ENCODE data around the gene MYOZ1.

Gene MYOZ1

DNA sequence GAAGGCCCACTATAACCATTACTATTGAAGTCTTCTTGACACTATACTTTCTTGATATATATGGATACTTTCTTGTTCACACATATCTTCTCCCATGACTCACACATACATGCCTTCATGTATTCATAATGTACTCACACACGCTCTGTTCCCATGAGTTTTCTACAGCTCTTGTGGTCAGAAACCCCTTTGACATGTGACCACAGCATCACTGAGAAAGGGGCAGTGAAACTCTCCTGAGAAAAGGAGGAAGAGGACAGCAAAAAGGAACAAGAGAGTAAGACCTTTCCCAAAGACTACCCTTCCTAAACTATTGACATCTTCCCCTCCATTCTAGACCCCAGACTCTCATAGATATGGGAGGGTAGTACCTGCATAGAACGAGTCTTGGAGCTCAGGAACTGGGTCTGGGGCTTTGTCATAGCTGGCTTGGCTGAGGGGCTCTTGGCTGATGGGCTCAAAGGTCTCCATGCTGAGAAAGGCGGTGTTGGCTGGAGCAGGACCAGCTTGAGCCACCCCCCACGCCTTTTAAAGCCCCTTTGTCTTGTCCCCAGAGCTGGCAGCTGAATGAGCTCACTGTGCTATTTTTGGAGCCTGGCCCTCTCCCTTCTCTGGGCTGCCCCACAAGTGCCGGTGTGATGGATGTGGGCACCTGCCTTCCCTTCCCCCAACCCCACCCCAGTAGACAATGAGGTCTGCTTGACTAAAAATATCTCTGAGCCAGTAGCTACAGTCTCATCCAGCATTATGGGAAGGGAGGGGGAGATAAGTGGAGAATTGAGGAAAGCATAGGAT lies 9.5 kb upstream of the MYOZ1 start:
- Mint-ChIP-seq H3K27ac (peak overlapping the region; percentile 9), H3K36me3 (no peaks in the 10 kb centered on the region), H3K4me3 (no peak overlapping the region), H3K9me3 (no peaks in the 10 kb centered on the region), H3K4me1 (no peaks in the 10 kb centered on the region), H3K27me3 (peaks cover 2% of the 10 kb centered on the region)

DNA sequence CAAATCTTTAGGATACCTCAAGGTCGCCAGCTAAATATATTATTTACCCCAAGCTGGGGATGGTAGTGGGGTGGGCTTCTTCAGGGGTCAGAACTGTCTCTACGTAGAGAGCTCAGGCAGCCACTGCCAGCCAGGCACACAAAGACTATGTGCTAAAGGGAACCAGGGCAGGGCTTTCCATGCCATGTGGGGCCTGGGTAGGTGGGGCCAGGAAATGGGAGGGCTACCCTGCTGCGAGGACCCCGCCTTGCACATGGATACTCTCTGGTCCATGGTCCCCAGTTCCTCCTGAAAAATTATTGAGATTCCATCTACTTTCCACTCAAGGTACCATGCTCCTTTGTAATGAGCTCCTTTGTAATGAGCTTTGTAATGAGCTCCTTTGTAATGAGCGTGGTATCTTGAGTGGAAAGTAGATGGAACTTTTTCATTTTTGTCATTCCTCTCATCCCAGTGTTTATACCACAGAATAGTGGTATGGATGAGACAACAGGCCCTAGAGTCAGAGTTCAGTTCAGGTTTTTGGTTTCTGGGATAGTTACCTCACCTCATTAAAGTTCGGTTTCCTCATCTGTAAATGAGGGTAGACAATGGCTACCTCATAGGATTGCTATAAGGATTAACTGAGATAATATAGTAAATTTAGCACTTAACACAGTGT lies 8.7 kb upstream of the MYOZ1 start:
- Mint-ChIP-seq H3K4me1 (no peaks in the 10 kb centered on the region), H3K27ac (no peak overlapping the region), H3K4me3 (no peak overlapping the region), H3K27me3 (peaks cover 4% of the 10 kb centered on the region), H3K9me3 (no peaks in the 10 kb centered on the region), H3K36me3 (no peaks in the 10 kb centered on the region)

DNA sequence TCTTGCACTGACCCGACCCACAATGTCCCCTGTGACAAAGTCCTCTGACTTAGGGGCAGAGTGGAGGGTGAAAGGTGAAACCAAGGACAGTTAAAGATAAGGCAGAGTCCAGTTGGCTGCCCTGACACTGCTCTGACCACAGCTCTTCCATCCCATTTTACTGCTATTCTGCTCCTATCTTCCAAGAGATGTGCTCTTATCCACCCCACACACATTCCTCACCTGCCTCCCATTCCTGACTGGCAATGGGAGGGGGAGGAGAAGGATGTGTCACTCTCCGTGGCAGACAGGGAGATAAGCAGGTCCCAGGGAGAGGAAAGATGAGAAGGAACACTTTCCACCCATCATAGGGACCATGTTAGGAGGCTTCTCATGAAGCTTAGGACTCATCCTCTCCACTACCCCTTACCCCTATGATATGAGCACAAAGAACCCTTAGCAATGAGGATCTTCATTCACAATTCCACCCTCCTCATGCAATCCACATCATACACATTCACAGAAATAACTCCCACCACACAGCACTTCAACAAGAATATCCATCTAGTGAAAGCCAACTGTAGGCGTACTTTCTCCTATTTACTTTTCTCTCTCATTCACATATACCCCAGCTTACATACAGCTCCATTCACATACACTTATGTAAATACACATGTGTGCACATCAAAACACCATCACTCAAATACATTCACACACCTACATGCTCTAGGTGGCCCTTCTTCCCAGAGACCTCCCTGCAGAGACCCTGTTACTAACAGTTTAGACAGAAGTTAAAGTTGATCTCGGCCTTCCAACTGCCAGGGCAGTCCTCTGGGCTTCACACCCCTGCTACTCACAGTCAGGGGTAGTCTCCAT lies 7.9 kb upstream of the MYOZ1 start:
- Mint-ChIP-seq H3K36me3 (no peaks in the 10 kb centered on the region), H3K4me1 (peaks cover 3% of the 10 kb centered on the region), H3K27me3 (peaks cover 4% of the 10 kb centered on the region), H3K4me3 (peak overlapping the region; percentile 1), H3K27ac (no peak overlapping the region), H3K9me3 (no peaks in the 10 kb centered on the region)

DNA sequence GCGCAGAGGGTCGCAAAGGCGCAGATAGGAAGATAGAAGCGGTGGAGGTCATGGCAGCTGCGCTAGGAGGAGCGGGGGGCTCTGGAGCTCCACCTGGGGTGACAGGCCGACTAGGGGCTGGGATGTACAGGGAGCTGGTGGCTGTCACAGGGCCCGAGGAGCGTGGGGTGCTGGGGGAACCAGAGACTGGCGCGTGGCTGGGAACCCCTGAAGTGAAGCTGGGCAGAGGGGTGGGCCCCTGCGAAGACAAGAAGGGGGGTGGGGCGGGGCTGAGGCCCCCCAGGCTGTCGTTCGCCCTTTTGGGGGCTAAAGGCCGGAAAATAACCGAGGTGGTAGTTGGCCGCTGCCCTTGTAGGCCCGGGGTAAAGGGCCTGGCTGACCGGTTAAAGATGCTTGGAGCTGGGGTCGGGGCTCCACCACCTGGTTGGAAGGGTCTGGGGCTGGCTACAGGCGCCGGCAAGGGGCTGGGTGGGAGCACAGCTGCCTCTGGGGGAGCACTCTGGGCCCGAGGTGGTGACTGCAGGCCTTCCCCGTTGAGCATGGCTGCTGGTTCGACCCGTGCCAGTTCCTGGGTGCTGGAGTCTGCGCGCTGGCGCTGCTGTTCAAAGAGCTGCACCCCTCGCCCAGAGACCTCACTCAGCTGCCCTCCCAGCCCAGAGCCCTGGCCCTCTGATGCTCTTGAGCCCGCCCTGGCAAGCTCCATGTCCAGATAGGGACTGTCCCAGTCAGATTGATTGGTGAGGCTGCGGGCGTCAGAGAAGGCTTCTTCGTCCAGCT lies 6.8 kb upstream of the MYOZ1 start:
- H3K4me3 Mint-ChIP-seq: peak overlapping the region; percentile 59
- no peaks in the 10 kb centered on the region for H3K9me3 Mint-ChIP-seq
- peaks cover 6% of the 10 kb centered on the region for H3K4me1 Mint-ChIP-seq
- H3K27ac Mint-ChIP-seq: no peak overlapping the region
- H3K27me3 Mint-ChIP-seq: peaks cover 4% of the 10 kb centered on the region
- H3K36me3 Mint-ChIP-seq: no peaks in the 10 kb centered on the region

DNA sequence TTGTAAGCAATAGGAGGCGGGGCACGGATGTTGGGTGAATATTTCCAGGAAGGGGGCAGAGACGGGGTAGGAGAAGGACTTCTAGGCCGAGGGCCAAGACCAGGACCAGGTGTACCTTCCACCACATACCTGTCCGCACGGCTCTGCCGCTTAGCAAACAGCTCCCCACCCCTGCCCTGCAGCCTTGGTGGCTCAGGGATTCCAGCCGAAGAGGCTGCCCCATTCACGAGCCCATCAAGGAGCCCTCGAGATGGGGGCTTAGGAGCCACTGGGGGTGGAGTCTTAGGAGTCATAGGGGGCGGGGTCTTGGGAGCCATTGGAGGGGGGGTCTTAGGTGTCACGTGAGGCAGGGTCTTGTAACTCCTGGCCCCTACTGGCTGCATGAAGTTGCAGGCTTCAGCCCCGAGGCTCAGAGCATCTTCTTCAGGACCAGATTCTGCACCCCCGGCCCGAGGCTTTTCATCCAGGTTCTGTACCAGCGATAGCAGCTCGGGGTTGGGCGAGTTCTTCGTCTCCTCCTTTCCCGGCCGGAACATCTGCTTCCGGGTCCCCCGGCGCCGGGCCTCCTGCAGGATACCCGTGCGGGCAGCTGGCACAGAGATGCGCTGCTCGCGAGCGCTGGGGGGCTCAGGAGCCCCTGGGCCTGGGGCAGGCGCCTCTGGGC lies 6.1 kb upstream of the MYOZ1 start:
- Mint-ChIP-seq H3K27me3 (peaks cover 4% of the 10 kb centered on the region), H3K4me1 (peaks cover 6% of the 10 kb centered on the region), H3K4me3 (peak overlapping the region; percentile 59), H3K27ac (no peak overlapping the region), H3K9me3 (no peaks in the 10 kb centered on the region), H3K36me3 (no peaks in the 10 kb centered on the region)

DNA sequence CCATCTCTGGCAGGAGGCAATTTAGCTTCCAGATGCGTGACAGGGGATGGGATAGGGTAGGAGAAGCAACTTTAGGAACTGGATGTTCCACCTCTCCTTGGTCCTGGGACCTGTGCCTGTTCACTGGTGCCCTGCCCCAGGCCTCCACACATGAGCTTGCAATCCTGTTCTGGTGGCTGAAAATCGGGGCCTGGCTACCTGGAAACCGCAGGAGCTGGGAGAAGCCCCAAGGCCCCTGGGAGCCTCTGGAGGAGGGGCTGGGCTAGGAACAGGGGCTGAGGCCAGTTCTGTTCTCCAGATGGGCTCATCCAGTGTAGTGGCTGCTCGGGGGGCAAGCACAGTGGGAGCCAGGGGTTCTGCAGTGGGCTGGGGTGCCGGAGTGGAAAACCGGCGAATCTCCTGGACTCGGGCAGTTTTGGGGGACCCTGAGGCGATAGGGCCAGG lies 5.3 kb upstream of the MYOZ1 start:
- H3K9me3 Mint-ChIP-seq: no peaks in the 10 kb centered on the region
- H3K27ac Mint-ChIP-seq: no peak overlapping the region
- no peaks in the 10 kb centered on the region for H3K36me3 Mint-ChIP-seq
- peaks cover 4% of the 10 kb centered on the region for H3K27me3 Mint-ChIP-seq
- H3K4me1 Mint-ChIP-seq: peaks cover 6% of the 10 kb centered on the region
- H3K4me3 Mint-ChIP-seq: no peak overlapping the region

DNA sequence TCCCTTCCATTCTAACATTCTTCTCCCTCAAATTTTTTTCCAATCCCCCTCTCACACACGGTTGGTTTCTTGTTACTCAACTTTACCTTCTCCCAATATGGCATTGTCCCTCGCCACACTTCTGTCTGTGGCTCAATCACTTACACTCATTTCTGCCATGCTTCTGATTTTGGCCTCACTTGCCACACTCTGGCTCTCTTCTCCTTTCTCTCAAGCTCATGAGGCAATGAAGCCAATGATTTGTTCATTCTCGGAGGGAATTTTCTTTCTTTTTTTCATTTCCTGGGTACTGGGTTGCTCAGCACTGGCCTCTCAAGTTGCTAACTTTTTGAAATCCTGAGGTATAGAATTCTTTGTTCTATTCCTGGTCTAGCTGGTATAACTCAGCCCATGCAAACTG lies 4.0 kb upstream of the MYOZ1 start:
- Mint-ChIP-seq H3K9me3 (no peaks in the 10 kb centered on the region), H3K27me3 (peaks cover 4% of the 10 kb centered on the region), H3K27ac (no peak overlapping the region)

DNA sequence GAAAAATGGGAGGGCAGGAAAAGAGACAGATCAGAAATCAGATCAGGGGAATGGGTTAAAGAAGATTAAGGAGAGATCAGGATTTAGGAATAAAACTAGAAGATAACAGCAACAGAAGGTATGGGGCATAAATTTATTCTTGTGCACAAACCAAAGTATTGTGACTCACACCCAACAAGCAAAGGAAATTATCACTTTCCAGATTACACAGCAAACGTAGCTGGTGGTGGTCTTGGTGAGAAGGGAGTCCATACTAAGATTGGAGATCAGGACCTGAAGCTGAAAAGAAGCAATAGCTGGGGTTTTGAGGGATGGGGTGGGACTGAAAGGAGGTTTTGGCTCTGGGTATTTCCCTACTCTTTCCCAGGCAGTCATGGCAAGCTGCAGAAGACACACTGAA lies 3.5 kb upstream of the MYOZ1 start:
- no peak overlapping the region for H3K27ac Mint-ChIP-seq
- no peaks in the 10 kb centered on the region for H3K36me3 Mint-ChIP-seq
- H3K9me3 Mint-ChIP-seq: no peaks in the 10 kb centered on the region
- H3K4me1 Mint-ChIP-seq: peaks cover 6% of the 10 kb centered on the region
- no peak overlapping the region for H3K4me3 Mint-ChIP-seq
- H3K27me3 Mint-ChIP-seq: peaks cover 4% of the 10 kb centered on the region

More for the DNA sequence above, 4.0 kb upstream of the MYOZ1 start:
- H3K4me1 Mint-ChIP-seq: peaks cover 6% of the 10 kb centered on the region
- H3K36me3 Mint-ChIP-seq: no peaks in the 10 kb centered on the region
- no peak overlapping the region for H3K4me3 Mint-ChIP-seq

DNA sequence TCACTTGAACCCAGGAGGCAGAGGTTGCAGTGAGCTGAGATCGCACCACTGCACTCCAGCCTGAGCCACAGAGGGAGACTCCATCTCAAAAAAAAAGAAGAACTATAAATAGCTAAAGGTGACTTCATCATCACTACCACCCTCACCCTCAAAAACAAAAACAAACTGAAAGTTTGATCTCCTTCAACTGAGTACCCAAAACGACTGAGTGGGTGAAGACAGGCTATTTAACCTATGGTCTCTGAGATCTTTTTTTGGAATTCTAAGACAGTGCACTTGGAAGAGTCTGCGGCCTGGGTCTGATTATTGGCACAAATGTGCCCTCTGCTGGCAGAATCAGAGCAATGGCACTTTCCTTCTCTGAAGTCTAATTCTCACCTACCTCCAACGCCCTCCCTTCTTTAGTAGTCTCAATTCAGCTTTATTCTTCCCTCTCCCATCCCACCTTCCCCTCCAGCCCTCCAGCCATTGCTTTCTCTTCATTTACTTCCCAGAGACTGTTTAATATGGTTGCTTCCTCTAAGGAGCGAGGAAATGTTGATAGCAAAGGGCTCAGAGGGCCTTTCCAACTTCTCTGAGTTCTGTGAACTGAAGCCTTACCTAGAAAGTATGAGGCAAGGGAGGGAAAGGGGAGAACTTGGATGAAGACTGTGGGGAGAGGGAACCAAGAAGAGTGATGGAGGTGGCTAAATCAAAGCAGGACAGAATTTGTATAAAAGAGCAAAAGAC lies 2.9 kb upstream of the MYOZ1 start:
- H3K36me3 Mint-ChIP-seq: no peaks in the 10 kb centered on the region
- H3K27me3 Mint-ChIP-seq: peaks cover 4% of the 10 kb centered on the region
- H3K4me1 Mint-ChIP-seq: peaks cover 6% of the 10 kb centered on the region
- no peaks in the 10 kb centered on the region for H3K9me3 Mint-ChIP-seq
- no peak overlapping the region for H3K27ac Mint-ChIP-seq
- no peak overlapping the region for H3K4me3 Mint-ChIP-seq

DNA sequence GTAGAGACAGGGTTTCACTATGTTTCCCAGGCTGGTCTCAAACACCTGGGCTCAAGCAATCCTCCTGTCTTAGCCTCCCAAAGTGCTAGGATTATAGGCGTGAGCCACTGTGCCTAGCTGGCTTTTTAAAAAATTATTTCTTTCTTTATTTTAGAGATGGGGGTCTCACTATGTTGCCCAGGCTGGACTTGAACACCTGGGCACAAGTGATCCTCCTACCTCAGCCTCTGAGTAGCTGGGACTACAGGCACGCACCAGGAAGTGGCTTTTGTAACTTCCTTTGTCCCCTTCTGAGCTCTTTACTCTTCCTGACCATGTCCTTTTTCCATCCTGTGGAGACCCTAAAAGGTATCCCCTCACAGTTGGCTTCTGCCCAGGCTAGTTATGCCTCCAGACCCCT lies 2.1 kb upstream of the MYOZ1 start:
- H3K4me1 Mint-ChIP-seq: peaks cover 6% of the 10 kb centered on the region
- no peak overlapping the region for H3K27ac Mint-ChIP-seq

DNA sequence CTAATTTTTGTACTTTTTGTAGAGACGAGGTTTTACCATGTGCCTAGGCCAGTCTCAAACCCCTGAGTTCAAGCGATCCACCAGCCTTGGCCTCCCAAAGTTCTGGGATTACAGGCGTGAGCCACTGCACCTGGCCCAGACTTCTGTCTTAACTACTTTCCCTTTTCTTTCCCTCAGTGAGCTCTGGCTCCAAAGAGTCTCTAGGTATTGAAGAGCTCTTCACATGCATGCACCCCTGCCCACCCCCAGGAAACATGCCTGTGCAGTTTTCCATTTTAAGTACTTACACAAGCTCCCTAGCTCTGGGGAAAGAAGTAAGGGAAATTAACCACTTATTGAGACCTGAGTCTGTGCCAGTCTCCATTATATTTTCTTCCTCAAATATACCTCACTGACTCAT lies 2.0 kb downstream of the MYOZ1 start:
- H3K4me3 Mint-ChIP-seq: no peak overlapping the region
- H3K36me3 Mint-ChIP-seq: no peaks in the 10 kb centered on the region
- no peak overlapping the region for H3K27ac Mint-ChIP-seq
- no peaks in the 10 kb centered on the region for H3K27me3 Mint-ChIP-seq
- H3K9me3 Mint-ChIP-seq: no peaks in the 10 kb centered on the region
- peaks cover 4% of the 10 kb centered on the region for H3K4me1 Mint-ChIP-seq

More for the DNA sequence above, 2.1 kb upstream of the MYOZ1 start:
- Mint-ChIP-seq H3K4me3 (no peak overlapping the region), H3K36me3 (no peaks in the 10 kb centered on the region), H3K9me3 (no peaks in the 10 kb centered on the region), H3K27me3 (peaks cover 4% of the 10 kb centered on the region)

DNA sequence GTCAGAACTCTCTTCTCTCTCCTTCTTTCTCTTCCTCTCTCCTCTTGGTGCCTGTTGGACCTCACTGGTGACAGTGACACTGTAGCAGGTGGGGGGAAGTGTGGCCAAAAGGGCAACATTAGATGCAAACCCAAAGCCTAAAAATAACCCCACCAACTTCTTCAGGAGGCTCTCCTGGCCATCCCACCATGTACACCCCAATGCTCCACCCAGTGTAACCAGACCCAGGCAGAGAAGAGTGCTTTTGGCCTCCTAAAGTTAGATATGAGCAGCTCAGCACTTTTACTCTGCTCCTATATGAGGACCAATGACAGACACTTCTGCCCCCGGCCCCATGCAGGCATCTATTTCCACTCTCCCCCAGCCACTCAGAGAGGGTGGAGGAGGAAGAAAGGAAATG lies 5.5 kb downstream of the MYOZ1 start:
- Mint-ChIP-seq H3K36me3 (no peaks in the 10 kb centered on the region), H3K4me3 (no peak overlapping the region), H3K27ac (no peak overlapping the region), H3K4me1 (no peaks in the 10 kb centered on the region), H3K27me3 (no peaks in the 10 kb centered on the region), H3K9me3 (no peaks in the 10 kb centered on the region)

DNA sequence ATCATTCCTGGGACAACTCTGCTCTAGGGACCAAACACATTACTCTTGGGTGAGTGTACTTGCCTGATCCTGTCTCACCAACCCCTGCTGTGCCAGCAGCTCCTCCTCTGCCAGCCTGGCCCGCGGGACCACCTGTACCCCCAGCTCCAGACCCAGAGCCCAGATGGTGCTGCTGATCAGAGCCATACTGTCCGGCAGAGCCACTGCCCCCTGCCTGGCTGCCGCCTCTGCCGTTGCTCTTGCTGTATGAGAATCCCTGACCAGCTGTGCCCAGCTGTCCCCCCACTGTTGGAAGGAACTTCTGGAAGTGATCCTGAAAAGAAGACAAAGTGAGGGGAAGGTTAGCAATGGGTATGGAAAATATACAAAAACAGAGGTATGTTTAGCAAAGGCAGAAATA lies 6.9 kb downstream of the MYOZ1 start:
- Mint-ChIP-seq H3K27me3 (no peaks in the 10 kb centered on the region), H3K36me3 (no peaks in the 10 kb centered on the region), H3K4me3 (no peak overlapping the region), H3K9me3 (no peaks in the 10 kb centered on the region), H3K4me1 (no peaks in the 10 kb centered on the region), H3K27ac (no peak overlapping the region)

DNA sequence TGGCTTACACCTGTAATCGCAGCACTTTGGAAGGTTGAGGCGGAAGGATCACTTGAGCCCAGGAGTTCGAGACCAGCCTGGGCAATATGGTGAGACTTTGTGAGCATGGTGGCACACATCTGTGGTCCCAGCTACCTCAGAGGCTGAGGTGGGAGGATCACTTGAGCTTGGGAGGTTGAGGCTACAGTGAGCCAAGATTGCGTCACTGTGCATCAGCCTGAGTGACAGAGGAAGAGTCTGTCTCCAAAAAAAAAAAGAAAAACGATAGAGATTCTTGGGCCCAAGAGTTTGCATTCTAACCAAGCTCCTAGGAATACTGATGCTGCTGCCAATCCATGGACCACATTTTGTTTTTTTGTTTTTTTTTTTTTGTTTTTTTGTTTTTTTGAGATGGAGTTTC lies 12.1 kb downstream of the MYOZ1 start:
- H3K9me3 Mint-ChIP-seq: no peaks in the 10 kb centered on the region
- H3K27ac Mint-ChIP-seq: no peak overlapping the region

More for the DNA sequence above, 12.1 kb downstream of the MYOZ1 start:
- H3K4me1 Mint-ChIP-seq: peaks cover 27% of the 10 kb centered on the region
- peaks cover 2% of the 10 kb centered on the region for H3K36me3 Mint-ChIP-seq
- no peak overlapping the region for H3K4me3 Mint-ChIP-seq
- H3K27me3 Mint-ChIP-seq: no peaks in the 10 kb centered on the region

Measured in activated naive CD4-positive, alpha-beta T cell treated with anti-CD3 and anti-CD28 coated beads, Interleukin-2, amount 50 U/mL, for 24 hours (primary cell).